Hepatocyte (in vitro differentiated cells): ENCODE measurements around the gene KSR1.

Experiments used
- CTCF ChIP-seq: fragments of 200-600 bp; sonication (generic); IDR thresholded peaks from 2 replicates; pipeline ENCODE4 v1.5.1; 2016; ENCODE audit warnings: antibody characterized with exemption, mild to moderate bottlenecking; ENCODE audit not compliant: poor library complexity
- EZH2 ChIP-seq: fragments of 200-600 bp; sonication (generic); IDR thresholded peaks from 2 replicates; pipeline ENCODE4 v1.6.1; 2016; ENCODE audit warnings: antibody characterized with exemption, mild to moderate bottlenecking, borderline replicate concordance
- EZH2phosphoT487 ChIP-seq: fragments of 200-600 bp; sonication (generic); IDR thresholded peaks from one replicate; pipeline ENCODE4 v1.6.1; 2018; ENCODE audit warnings: antibody characterized with exemption, mild to moderate bottlenecking, low read depth, moderate library complexity; ENCODE audit not compliant: unreplicated experiment, severe bottlenecking

- TF ChIP-seq CTCF (no peak), EZH2 (no peak), EZH2phosphoT487 (no peak)
These were observed 98.7 kb downstream of the KSR1 start for GRCh38 chr17:27554911-27555310.
